ENCODE results near the gene TMEM59.
"Not testable (repeated sequence)": the region's sequence is repeated elsewhere in the genome, so short reads cannot be mapped to it uniquely, and the experiment has no call there.

Gene TMEM59

DNA sequence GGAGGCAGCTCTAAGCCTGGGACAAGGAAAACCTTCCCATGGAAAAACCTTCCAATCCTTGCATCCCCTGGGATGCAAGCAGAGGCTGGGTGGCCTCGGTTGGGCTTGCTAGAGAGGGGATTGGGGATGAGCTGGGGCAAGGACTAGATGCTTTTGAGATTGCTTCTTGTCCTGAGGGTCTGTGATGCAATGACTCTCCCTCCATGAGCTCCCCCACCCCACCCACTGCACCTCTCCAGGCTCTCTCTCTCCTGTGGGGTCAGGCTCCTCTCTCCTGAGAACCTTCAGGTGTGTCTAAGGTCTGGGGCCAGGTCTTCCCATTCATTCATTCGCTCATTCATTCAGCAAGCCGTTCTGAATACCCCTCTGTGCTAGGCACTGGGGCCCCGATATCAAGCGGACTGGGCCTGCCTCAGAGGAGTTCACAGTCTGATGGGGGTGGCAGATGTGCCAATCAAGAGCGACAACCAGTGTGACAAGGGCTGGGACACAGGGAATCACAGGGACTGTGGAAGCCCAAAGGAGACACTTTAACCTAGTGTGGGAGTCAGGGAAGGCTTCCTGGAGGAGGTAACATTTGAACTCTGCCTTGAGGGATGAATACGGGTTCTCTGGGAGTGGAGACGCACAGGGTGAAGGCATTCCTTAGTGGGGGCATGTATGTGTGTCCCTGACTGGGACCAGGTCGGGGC, 41.5 kb downstream of the TMEM59 start:
- no peak for DNase-seq

DNA sequence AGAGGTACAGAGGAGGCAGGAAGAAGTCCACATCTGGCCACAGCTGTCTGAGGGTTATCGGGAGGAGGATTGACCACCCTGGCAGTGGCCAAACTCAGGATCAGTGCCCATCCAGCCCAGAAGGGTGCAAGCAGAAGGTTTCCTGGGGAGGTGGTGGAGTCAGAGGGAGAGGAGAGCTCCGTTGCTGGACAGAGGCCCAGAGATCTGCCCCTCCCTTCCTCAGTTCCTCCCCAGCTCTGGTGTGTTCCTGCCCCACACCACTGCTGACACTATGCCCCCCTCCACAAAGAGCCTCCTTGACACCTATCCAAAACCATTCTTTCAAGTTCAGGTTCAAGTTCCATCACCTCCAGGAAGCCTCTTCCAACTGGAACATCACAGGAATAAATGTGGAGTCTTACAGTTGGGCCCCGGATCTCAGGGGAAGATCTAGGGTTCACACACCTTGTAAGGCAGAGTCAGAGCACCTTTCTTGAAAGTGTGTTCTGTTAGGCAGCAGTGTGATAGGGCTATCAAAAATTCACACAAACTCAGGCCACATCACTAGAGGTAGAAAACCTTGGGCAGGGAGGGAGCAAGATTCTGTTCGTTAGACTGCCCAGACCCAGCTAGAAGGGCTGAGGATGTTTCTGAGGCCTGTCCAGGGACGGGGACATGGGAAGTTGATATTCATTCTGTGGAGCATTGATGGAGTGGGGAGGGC, 42.4 kb downstream of the TMEM59 start:
- no peak for DNase-seq

DNA sequence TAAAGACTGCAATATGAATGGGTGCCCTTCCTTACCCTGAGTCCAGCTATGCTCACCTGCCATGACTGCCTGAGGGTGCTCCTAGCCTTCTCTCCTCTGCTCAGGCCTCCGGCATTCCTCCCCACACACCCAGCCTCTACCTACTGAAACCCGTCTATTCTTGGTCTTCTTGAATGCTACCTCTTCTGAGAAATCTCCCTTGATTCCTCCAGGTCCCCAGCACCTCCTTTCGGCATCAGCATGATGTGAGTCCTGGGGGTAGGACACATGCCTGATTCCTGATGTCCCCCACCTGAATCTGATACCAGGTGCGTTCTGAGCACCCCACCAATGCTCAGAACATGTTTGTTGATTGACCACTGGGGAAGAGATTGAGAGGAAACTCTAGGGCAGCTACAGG, 43.6 kb downstream of the TMEM59 start:
- no peak for DNase-seq

- DNase-seq, result no peak
These were observed 44.1 kb downstream of the TMEM59 start for GRCh38 chr1:54008876-54009275.

- DNase-seq, result no peak
These were observed 45.4 kb downstream of the TMEM59 start for GRCh38 chr1:54007613-54008012.

GRCh38 chr1:54006508-54006907, 46.5 kb downstream of the TMEM59 start:
- no peak for DNase-seq

DNA sequence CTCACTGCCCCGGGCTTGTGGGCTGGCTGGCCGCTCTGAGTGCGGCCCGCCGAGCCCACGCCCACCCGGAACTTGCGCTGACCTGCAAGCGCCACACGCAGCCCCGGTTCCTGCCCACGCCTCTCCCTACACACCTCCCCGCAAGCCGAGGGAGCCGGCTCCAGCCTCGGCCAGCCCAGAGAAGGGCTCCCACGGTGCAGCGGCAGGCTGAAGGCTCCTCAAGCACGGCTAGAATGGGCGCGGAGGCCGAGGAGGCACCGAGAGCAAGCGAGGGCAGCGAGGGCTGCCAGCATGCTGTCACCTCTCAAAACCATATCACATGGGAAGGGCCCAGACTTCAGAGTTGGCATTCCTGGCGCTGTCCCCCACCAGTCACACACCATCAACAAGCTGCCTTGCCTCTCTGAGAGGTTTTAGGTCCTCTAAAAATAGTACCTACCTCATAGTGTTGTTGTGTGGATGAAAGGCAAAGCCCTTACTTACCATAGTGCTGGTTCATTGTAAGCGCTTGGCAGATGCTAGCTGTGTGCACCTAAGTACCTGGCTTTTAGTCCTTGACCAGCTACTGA, 48.4 kb downstream of the TMEM59 start:
- no peak for DNase-seq

DNA sequence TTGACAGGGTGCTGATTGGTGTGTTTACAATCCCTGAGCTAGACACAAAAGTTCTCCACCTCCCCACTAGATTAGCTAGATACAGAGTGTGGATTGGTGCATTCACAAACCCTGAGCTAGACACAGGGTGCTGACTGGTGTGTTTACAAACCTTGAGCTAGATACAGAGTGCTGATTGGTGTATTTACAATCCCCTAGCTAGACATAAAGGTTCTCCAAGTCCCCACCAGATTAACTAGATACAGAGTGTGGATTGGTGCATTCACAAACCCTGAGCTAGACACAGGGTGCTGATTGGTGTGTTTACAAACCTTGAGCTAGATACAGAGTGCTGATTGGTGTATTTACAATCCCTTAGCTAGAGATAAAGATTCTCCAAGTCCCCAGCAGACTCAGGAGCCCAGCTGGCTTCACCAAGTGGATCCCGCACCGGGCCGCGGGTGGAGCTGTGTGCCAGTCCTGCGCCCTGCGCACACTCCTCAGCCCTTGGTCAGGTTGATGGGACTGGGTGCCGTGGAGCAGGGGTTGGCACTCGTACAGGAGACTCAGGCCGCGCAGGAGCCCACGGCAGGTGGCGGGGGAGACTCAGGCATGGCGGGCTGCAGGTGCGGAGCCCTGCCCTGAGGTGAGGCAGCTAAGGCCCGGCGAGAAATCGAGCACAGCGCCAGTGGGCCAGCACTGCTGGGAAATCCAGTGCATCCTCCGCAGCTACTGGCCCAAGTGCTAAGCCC, 49.1 kb downstream of the TMEM59 start:
- not testable (repeated sequence) for DNase-seq

DNA sequence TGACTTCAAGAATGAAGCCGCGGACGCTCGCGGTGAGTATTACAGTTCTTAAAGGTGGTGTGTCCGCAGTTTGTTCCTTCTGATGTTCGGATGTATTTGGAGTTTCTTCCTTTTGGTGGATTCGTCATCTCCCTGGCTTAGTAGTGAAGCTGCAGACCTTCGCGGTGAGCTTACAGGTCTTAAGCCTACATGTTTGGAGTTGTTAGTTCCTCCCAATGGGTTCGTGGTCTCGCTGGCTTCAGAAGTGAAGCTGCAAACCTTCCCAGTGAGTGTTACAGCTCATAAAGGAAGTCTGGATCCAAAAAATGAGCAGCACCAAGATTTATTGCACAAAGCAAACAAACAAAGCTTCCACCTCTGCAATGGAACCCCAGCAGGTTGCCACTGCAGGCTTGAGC, 49.8 kb downstream of the TMEM59 start:
- DNase-seq, result no peak

- no peak for DNase-seq
These were observed 50.3 kb downstream of the TMEM59 start for GRCh38 chr1:54002544-54003248.

- no peak for DNase-seq
These were observed 51.4 kb downstream of the TMEM59 start for GRCh38 chr1:54001591-54001990.

- no peak for DNase-seq
These were observed 53.1 kb downstream of the TMEM59 start for GRCh38 chr1:53999920-54000319.

DNA sequence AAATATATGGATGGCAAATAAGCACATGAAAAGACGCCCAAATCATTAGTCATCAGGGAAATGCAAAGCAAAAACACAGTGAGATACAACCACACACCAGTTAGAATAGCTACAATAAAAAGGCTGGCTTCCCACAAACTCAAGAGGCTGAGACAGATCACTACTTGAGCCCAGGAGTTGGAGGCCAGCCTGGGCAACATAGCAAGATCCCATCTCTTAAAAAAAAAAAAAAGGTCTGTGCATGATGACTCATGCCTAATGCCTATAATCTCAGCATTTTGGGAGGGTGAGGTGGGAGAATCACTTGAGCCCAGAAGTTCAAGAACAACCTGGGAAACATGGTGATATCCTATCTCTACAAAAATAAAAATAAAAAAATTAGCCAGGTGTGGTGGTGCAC, 54.8 kb downstream of the TMEM59 start:
- no peak for DNase-seq

DNA sequence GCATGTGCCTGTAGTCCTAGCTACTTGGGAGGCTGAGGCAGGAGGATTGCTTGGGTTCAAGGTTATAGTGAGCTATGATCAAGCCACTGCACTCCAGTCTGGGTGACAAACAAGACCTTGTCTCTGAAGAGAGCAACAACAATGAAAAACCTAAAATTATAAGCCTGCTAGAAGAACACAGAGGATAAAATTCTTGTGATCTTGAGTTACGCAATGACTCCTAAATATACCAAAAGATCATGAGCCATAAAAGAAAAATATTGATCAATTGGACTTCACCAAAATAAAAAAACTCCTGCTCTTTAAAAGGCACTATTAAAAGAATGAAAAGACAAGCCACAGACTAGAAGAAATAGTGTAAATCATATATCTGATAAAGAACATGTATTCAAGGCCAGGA, 57.3 kb downstream of the TMEM59 start:
- DNase-seq, result no peak

- DNase-seq, result not testable (repeated sequence)
These were observed 58.5 kb downstream of the TMEM59 start for GRCh38 chr1:53994516-53994915.

- no peak for DNase-seq
These were observed 60.7 kb downstream of the TMEM59 start for GRCh38 chr1:53992085-53992874.

GRCh38 chr1:53987880-53988279, 65.1 kb downstream of the TMEM59 start:
- DNase-seq, result no peak

GRCh38 chr1:53986458-53986857, 66.5 kb downstream of the TMEM59 start:
- DNase-seq, result no peak

GRCh38 chr1:53984726-53985125, 68.3 kb downstream of the TMEM59 start:
- DNase-seq, result peak; percentile 77 to 84

GRCh38 chr1:53982763-53983104, 70.3 kb downstream of the TMEM59 start:
- DNase-seq, result no peak

GRCh38 chr1:53982034-53982762, 70.8 kb downstream of the TMEM59 start:
- peak in 1 of 2 experiments; percentile 42 for DNase-seq

- DNase-seq, result no peak
These were observed 71.8 kb downstream of the TMEM59 start for GRCh38 chr1:53981220-53981619.
